Measurements from ENCODE around the gene CFAP97D2. TPM values are rescaled to one million over a fixed set of nuclear protein-coding genes. Genes with fewer than 3 reads are reported as not detected.

The CFAP97D2 gene
- total RNA-seq, 1 donor from 2014 or later: not detected

- DNase-seq (ENCODE audit: extremely low spot score in 2 of 2): no peak
- TF ChIP-seq, protein P1, sequence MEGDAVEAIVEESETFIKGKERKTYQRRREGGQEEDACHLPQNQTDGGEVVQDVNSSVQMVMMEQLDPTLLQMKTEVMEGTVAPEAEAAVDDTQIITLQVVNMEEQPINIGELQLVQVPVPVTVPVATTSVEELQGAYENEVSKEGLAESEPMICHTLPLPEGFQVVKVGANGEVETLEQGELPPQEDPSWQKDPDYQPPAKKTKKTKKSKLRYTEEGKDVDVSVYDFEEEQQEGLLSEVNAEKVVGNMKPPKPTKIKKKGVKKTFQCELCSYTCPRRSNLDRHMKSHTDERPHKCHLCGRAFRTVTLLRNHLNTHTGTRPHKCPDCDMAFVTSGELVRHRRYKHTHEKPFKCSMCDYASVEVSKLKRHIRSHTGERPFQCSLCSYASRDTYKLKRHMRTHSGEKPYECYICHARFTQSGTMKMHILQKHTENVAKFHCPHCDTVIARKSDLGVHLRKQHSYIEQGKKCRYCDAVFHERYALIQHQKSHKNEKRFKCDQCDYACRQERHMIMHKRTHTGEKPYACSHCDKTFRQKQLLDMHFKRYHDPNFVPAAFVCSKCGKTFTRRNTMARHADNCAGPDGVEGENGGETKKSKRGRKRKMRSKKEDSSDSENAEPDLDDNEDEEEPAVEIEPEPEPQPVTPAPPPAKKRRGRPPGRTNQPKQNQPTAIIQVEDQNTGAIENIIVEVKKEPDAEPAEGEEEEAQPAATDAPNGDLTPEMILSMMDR (IDR thresholded peaks at IDR 0.05): no peak
- TF ChIP-seq POLR2AphosphoS5 (IDR thresholded peaks at IDR 0.05; ENCODE audit: insufficient read depth in 1 of 2, low read depth in 1 of 2) (no peak), POLR2A (IDR thresholded peaks at IDR 0.05) (no peak)
- H3K4me1 ChIP-seq: no peaks in the 10 kb centered on the region
- peaks cover 0 to 78% of the 10 kb centered on the region in 2 donors for H3K36me3 ChIP-seq
- H3K27ac ChIP-seq: no peak overlapping the region
- no peaks in the 10 kb centered on the region for H3K27me3 ChIP-seq
- intact Hi-C loops (cut with DNase I): no loop called here
- no peak overlapping the region for H3K4me3 ChIP-seq
- H3K9me3 ChIP-seq: no peaks in the 10 kb centered on the region
Observed at GRCh38 chr13:114266241-114266640, 87.2 kb downstream of the CFAP97D2 start.

GRCh38 chr13:114268344-114269280, 89.6 kb downstream of the CFAP97D2 start:
- Histone ChIP-seq H3K36me3 (peaks cover 3 to 80% of the 10 kb centered on the region in 2 donors), H3K4me3 (no peak overlapping the region), H3K4me1 (no peaks in the 10 kb centered on the region), H3K9me3 (no peaks in the 10 kb centered on the region), H3K27me3 (no peaks in the 10 kb centered on the region), H3K27ac (no peak overlapping the region)
- DNase-seq (ENCODE audit: extremely low spot score in 2 of 2): no peak
- intact Hi-C loops (cut with DNase I): no loop called here
- TF ChIP-seq POLR2AphosphoS5 (IDR thresholded peaks at IDR 0.05; ENCODE audit: insufficient read depth in 1 of 2, low read depth in 1 of 2): no peak
- TF ChIP-seq, protein P1 (IDR thresholded peaks at IDR 0.05): no peak
- no peak for TF ChIP-seq POLR2A (IDR thresholded peaks at IDR 0.05)

DNA sequence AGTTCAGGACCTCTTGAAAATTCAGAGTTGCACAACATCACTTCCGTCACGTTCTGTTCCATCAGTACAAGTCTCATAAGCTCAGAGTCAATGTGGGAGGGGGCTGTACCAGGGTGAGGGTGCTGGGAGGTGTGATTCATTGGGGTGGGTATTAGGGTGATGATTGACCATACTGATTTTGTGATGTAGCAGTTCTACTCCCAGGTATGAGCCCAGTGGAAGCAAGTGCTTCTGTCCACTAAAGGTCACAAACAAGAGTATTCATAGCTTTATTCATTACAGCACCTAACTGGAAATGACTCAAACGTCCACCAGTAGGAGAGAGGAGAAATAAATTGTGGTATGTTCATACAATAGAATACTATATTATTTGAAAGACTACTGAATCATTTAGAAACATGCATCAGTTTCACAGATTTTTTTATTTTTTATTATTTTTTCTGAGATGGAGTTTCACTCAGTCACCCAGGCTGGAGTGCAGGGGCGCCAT, 90.3 kb downstream of the CFAP97D2 start:
- Histone ChIP-seq H3K4me1 (no peaks in the 10 kb centered on the region), H3K9me3 (no peaks in the 10 kb centered on the region), H3K27ac (no peak overlapping the region), H3K36me3 (peaks cover 3 to 74% of the 10 kb centered on the region in 2 donors), H3K27me3 (no peaks in the 10 kb centered on the region), H3K4me3 (no peak overlapping the region)
- DNase-seq (ENCODE audit: extremely low spot score in 2 of 2): no peak
- TF ChIP-seq, protein P1 (IDR thresholded peaks at IDR 0.05): no peak
- no peak for TF ChIP-seq POLR2A (IDR thresholded peaks at IDR 0.05)
- intact Hi-C loops (cut with DNase I): no loop called here

Small RNAs within 50 kb of the gene (microRNA-seq; reads per million reads assigned to microRNA genes)
- gene MIR548AR (ENCODE audit: borderline number of aligned reads, borderline replicate concordance): not detected

Small RNAs within 50 kb of the gene (small RNA-seq; reads per million reads assigned to genes)
- not detected for gene MIR548AR

Other genes starting within 250 kb of the CFAP97D2 start
- gene C13orf46, start 205.2 kb upstream of the CFAP97D2 start, total RNA-seq: not detected
- gene RASA3, start 46.6 kb upstream of the CFAP97D2 start, total RNA-seq: 19.6 TPM
- gene CDC16, start 55.6 kb downstream of the CFAP97D2 start, total RNA-seq: 60.9 TPM
- gene UPF3A, start 102.3 kb downstream of the CFAP97D2 start, total RNA-seq: 31.2 TPM
- gene CHAMP1, start 135.2 kb downstream of the CFAP97D2 start, total RNA-seq: 19.9 TPM

Data from vagina (tissue), 2 donors.